ENCODE measurements around the gene MMP8.

Gene MMP8

DNA sequence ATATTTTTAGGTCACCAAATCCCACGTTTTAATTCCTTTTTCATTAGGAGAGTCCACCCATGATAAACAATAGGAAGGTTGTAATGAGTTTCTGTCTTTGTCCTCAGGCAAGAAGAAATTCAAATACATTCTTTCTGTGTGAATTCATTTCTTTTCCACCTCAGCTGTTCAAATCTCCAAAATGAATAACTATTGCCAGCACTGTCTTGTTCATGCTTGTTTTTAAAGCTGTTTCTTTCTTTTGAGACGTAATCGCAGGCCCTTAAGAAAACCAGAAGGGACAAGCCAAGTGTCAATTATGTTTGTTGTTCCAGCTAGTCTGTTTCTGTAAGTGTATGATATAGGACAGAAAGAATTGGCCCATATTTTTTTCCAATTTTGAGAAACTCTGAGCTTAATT lies 39.4 kb downstream of the MMP8 start:
- no peaks in the 10 kb centered on the region for H3K9me3 ChIP-seq (ENCODE audit: low read depth, low read length)
- H3K9ac ChIP-seq (ENCODE audit: insufficient read length), result no peak overlapping the region
- H3K27ac ChIP-seq, result no peak overlapping the region
- DNase-seq (ENCODE audit: low read depth, low spot score), result no peak
- TF ChIP-seq FOXP2 (optimal IDR thresholded peaks at IDR 0.05; ENCODE audit: control extremely low read depth, extremely low read length, insufficient read depth) (no peak), EZH2 (IDR thresholded peaks at IDR 0.05) (no peak), POLR2AphosphoS5 (IDR thresholded peaks at IDR 0.05; ENCODE audit: borderline replicate concordance, low read depth, low read length) (no peak)
- H3K36me3 ChIP-seq (ENCODE audit: insufficient read depth, low read length), result no peaks in the 10 kb centered on the region
- H3K4me3 ChIP-seq, result no peak overlapping the region

DNA sequence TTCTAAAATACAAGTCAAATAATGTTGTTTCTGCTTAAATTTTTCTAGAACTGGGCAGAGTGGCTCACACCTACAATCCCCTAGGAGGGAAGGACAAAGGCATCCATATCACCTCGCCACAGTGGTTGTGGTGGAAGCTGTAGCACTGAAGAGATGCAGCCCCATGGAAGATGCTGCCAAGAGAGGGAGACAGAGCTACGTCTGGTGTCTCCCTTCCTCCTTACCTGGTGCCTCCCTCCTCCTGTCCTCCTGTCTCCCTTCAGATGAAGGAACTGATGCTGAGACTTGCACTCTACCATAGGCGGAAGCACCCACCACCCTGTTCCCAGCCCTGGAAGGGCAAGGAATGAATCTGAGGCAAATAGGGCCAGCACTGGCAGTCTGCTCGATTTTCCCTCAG lies 41.5 kb downstream of the MMP8 start:
- no peak overlapping the region for H3K27ac ChIP-seq
- no peak overlapping the region for H3K4me3 ChIP-seq
- H3K36me3 ChIP-seq (ENCODE audit: insufficient read depth, low read length), result no peaks in the 10 kb centered on the region
- no peaks in the 10 kb centered on the region for H3K9me3 ChIP-seq (ENCODE audit: low read depth, low read length)
- TF ChIP-seq EZH2 (IDR thresholded peaks at IDR 0.05), result no peak
- no peak for TF ChIP-seq POLR2AphosphoS5 (IDR thresholded peaks at IDR 0.05; ENCODE audit: borderline replicate concordance, low read depth, low read length)
- TF ChIP-seq FOXP2 (optimal IDR thresholded peaks at IDR 0.05; ENCODE audit: control extremely low read depth, extremely low read length, insufficient read depth), result no peak
- DNase-seq (ENCODE audit: low read depth, low spot score), result no peak
- H3K9ac ChIP-seq (ENCODE audit: insufficient read length), result no peak overlapping the region

DNA sequence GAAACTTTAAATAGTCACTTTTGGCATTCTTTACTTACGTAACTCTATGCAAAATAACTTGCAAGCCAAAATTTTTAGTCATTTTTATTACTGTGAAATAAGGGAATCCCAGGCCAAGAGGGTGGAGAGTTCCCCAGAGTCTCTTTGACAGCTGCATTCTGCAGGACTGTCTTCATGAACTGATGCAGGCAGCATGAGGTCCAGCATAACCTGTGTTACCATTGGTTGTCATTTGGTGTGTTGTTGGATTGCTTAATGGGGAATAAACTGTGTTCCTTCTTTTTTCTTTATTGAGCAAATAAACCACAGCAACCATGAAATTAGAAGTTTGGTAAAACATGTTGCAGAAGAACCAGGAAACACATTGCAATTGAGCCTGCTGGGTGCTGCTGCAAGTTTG lies 43.8 kb downstream of the MMP8 start:
- Histone ChIP-seq H3K36me3 (ENCODE audit: insufficient read depth, low read length) (no peaks in the 10 kb centered on the region), H3K27ac (no peak overlapping the region), H3K4me3 (no peak overlapping the region), H3K9ac (ENCODE audit: insufficient read length) (no peak overlapping the region), H3K9me3 (ENCODE audit: low read depth, low read length) (no peaks in the 10 kb centered on the region)
- no peak for DNase-seq (ENCODE audit: low read depth, low spot score)
- no peak for TF ChIP-seq FOXP2 (optimal IDR thresholded peaks at IDR 0.05; ENCODE audit: control extremely low read depth, extremely low read length, insufficient read depth)
- TF ChIP-seq POLR2AphosphoS5 (IDR thresholded peaks at IDR 0.05; ENCODE audit: borderline replicate concordance, low read depth, low read length), result no peak
- TF ChIP-seq EZH2 (IDR thresholded peaks at IDR 0.05), result no peak

DNA sequence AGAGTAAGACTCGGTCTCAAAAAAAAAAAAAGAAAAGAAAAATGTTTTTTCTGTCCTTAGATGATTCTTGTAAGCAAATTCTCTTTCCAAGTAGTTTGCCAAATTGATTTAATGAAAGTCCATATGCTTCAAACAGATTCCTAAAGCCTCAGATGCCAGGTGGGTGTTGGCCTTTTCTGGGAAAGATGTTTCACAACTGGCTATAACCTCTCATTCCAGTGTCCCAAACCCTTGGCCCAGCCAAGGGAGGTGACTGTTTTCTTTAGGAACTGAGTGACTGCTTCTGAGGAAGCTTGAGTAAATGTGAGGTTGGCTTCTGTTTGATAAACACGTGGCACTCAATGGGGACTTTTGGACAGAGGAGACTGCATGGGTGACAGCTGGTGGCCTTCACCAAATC lies 46.7 kb downstream of the MMP8 start:
- TF ChIP-seq FOXP2 (optimal IDR thresholded peaks at IDR 0.05; ENCODE audit: control extremely low read depth, extremely low read length, insufficient read depth) (no peak), POLR2AphosphoS5 (IDR thresholded peaks at IDR 0.05; ENCODE audit: borderline replicate concordance, low read depth, low read length) (no peak), EZH2 (IDR thresholded peaks at IDR 0.05) (no peak)
- Histone ChIP-seq H3K9ac (ENCODE audit: insufficient read length) (no peak overlapping the region), H3K36me3 (ENCODE audit: insufficient read depth, low read length) (no peaks in the 10 kb centered on the region), H3K27ac (no peak overlapping the region), H3K4me3 (no peak overlapping the region), H3K9me3 (ENCODE audit: low read depth, low read length) (no peaks in the 10 kb centered on the region)
- no peak for DNase-seq (ENCODE audit: low read depth, low spot score)

DNA sequence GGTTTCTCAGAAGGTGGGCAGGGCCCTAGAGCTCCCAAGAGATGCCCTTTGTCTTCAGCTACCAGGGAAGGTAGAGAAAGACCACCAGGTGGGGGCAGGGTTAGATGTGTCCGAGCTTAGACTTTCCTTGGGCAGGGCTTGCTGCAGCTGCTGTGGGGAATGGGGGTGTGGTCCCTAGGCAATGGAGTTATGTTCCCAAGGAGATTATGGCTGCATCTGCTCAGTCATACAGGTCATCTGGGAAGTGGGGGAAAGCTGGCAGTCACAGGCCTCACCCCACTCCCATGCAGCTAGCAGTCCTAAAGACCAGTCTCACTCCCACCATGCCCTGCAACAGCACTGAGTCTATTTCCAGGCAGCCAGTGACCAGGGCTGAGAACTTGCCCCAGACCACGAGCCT lies 48.7 kb downstream of the MMP8 start:
- no peak overlapping the region for H3K4me3 ChIP-seq
- H3K9ac ChIP-seq (ENCODE audit: insufficient read length), result no peak overlapping the region
- no peaks in the 10 kb centered on the region for H3K36me3 ChIP-seq (ENCODE audit: insufficient read depth, low read length)
- no peak for DNase-seq (ENCODE audit: low read depth, low spot score)
- H3K9me3 ChIP-seq (ENCODE audit: low read depth, low read length), result no peaks in the 10 kb centered on the region
- H3K27ac ChIP-seq, result no peak overlapping the region
- TF ChIP-seq POLR2AphosphoS5 (IDR thresholded peaks at IDR 0.05; ENCODE audit: borderline replicate concordance, low read depth, low read length) (no peak), FOXP2 (optimal IDR thresholded peaks at IDR 0.05; ENCODE audit: control extremely low read depth, extremely low read length, insufficient read depth) (no peak), EZH2 (IDR thresholded peaks at IDR 0.05) (no peak)

DNA sequence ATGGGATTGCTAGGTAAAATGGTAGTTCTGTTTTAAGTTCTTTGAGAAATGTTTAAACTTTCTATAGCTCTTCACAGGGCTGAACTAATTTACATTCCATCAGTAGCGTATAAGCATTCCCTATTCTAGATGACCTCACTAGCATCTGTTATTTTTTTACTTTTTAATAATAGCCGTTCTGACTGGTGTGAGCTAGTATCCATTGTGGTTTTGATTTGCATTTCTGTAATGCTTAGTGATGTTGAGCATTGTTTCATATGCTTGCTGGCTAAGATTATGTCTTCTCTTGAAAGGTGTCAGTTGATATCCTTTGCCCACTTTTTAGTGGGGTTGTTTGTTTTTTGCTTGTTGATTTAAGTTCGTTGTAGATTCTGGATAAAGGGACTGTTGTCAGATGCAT lies 55.1 kb downstream of the MMP8 start:
- H3K9me3 ChIP-seq (ENCODE audit: low read depth, low read length), result no peaks in the 10 kb centered on the region
- no peak overlapping the region for H3K27ac ChIP-seq
- no peak overlapping the region for H3K9ac ChIP-seq (ENCODE audit: insufficient read length)
- no peak for DNase-seq (ENCODE audit: low read depth, low spot score)
- no peak overlapping the region for H3K4me3 ChIP-seq
- TF ChIP-seq EZH2 (IDR thresholded peaks at IDR 0.05), result no peak
- TF ChIP-seq FOXP2 (optimal IDR thresholded peaks at IDR 0.05; ENCODE audit: control extremely low read depth, extremely low read length, insufficient read depth), result no peak
- no peak for TF ChIP-seq POLR2AphosphoS5 (IDR thresholded peaks at IDR 0.05; ENCODE audit: borderline replicate concordance, low read depth, low read length)
- no peaks in the 10 kb centered on the region for H3K36me3 ChIP-seq (ENCODE audit: insufficient read depth, low read length)

DNA sequence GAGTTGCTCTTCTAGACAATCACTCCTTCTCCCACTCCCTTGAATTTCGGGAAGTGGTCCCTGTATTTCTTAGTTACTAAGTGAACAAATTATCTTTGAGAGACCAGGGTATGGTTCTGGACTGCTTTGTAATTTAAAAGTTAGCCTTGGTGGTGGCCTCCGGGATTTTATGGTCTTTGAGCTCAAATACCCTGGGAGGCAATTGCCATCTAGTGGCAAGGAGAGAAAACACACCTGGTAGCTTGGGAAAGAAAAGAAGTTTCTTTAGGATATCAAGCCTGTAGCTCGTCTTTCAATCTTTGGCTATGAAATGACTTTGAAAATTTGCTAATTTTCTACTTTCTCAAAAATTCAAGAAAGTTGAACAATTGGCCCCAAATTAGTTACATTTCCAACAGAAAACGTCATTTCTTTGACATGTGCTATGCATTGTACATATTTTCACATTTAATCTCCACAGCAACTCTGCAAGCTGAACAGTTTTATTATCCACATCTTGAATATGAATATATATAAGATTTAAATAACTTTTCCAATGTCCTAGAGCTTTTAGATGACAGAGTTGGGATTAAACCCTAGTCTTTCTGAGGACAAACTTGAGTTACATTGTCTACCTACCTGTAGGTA lies 58.3 kb downstream of the MMP8 start:
- no peaks in the 10 kb centered on the region for H3K9me3 ChIP-seq (ENCODE audit: low read depth, low read length)
- no peaks in the 10 kb centered on the region for H3K36me3 ChIP-seq (ENCODE audit: insufficient read depth, low read length)
- H3K9ac ChIP-seq (ENCODE audit: insufficient read length), result no peak overlapping the region
- no peak for TF ChIP-seq FOXP2 (optimal IDR thresholded peaks at IDR 0.05; ENCODE audit: control extremely low read depth, extremely low read length, insufficient read depth)
- TF ChIP-seq EZH2 (IDR thresholded peaks at IDR 0.05), result no peak
- no peak for TF ChIP-seq POLR2AphosphoS5 (IDR thresholded peaks at IDR 0.05; ENCODE audit: borderline replicate concordance, low read depth, low read length)
- DNase-seq (ENCODE audit: low read depth, low spot score), result no peak
- no peak overlapping the region for H3K4me3 ChIP-seq
- no peak overlapping the region for H3K27ac ChIP-seq

DNA sequence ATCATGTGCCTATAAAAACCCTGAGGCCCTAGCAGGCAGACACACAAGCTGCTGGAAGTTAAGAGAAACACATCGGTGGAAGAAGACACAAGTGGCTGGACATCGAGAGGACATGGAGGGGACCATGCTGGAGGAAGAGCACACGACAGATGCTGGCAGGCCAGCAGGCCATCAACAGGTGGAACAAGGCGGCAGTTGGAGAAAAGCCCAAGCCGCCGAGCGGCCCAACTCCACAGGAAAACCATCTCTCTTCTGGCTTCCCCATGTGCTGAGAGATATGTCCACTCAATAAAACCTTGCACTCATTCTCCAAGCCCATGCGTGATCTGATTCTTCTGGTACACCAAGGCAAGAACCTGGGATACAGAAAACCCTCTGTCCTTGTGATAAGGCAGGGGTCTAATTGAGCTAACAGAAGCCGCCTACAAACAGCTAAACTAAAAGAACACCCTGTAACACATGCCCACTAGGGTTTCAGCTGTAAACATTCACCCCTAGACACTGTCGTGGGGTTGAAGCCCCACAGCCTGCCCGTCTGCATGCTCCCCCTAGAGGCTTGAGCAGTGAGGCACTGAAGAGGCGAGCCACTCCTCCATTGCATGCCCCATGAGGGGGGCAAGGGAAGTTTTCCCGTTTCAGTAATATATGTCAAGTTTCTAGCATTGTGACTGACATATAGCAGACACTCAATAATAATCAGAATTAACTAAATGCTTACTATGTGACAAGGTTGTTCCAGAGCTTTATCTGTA lies 60.6 kb downstream of the MMP8 start:
- Histone ChIP-seq H3K9me3 (ENCODE audit: low read depth, low read length) (no peaks in the 10 kb centered on the region), H3K27ac (no peak overlapping the region), H3K36me3 (ENCODE audit: insufficient read depth, low read length) (no peaks in the 10 kb centered on the region), H3K4me3 (no peak overlapping the region), H3K9ac (ENCODE audit: insufficient read length) (no peak overlapping the region)
- no peak for DNase-seq (ENCODE audit: low read depth, low spot score)
- TF ChIP-seq EZH2 (IDR thresholded peaks at IDR 0.05), result no peak

DNA sequence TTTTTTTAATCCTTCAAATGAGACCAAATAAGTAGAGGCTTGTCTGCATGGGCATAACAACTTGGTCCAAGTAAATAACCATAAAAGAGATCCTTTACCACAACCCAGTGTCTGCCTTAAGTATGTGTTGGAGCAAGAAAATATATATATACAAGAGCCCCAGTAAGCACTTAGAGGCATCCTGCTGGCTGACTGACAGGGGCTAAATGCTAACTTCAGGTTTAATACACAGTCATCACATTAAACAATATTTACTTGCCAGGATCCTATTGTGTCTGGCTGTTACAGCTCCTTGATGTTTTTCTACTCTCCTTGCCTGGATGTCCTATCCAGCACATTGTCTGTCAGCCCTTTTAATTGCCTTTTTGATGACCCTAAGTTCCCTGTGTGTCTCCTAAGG lies 62.1 kb downstream of the MMP8 start:
- H3K27ac ChIP-seq, result no peak overlapping the region
- DNase-seq (ENCODE audit: low read depth, low spot score), result no peak
- H3K4me3 ChIP-seq, result no peak overlapping the region
- no peaks in the 10 kb centered on the region for H3K9me3 ChIP-seq (ENCODE audit: low read depth, low read length)
- TF ChIP-seq EZH2 (IDR thresholded peaks at IDR 0.05) (no peak), POLR2AphosphoS5 (IDR thresholded peaks at IDR 0.05; ENCODE audit: borderline replicate concordance, low read depth, low read length) (no peak), FOXP2 (optimal IDR thresholded peaks at IDR 0.05; ENCODE audit: control extremely low read depth, extremely low read length, insufficient read depth) (no peak)
- H3K36me3 ChIP-seq (ENCODE audit: insufficient read depth, low read length), result no peaks in the 10 kb centered on the region
- H3K9ac ChIP-seq (ENCODE audit: insufficient read length), result no peak overlapping the region

Data from SK-N-MC (cell line).